HTERT RPE-1 (cell line): Measurements from ENCODE around the gene CHRNA5.
"Not testable (repeated sequence)": the region's sequence is repeated elsewhere in the genome, so short reads cannot be mapped to it uniquely, and the experiment has no call there.

ENCODE experiments used
- in situ Hi-C: fragments of 300-500 bp; cut with MboI; formaldehyde crosslinking; loops from 4 replicates; pipeline ENCODE4 v1.14.3; 2020; ENCODE audit warnings: low sequenced_read_pairs

The CHRNA5 gene

GRCh38 chr15:78564743-78565096 is 600 bp upstream of the CHRNA5 start:
- in situ Hi-C loops: no loop called here

- in situ Hi-C loops: no loop called here
Observed at GRCh38 chr15:78565951-78566774, 843 bp downstream of the CHRNA5 start.

- in situ Hi-C loops: no loop called here
Observed at GRCh38 chr15:78567531-78567930, 2.2 kb downstream of the CHRNA5 start.

GRCh38 chr15:78570710-78571109 is 5.4 kb downstream of the CHRNA5 start:
- in situ Hi-C loops: no loop called here

GRCh38 chr15:78571382-78571781 is 6.1 kb downstream of the CHRNA5 start:
- in situ Hi-C loops: no loop called here

- in situ Hi-C loops: no loop called here
Observed at GRCh38 chr15:78573416-78573815, 8.1 kb downstream of the CHRNA5 start.

GRCh38 chr15:78574944-78575343 is 9.6 kb downstream of the CHRNA5 start:
- in situ Hi-C loops: no loop called here

- in situ Hi-C loops: no loop called here
Observed at GRCh38 chr15:78597583-78597982, 32.3 kb downstream of the CHRNA5 start.

- in situ Hi-C loops: no loop called here
Observed at GRCh38 chr15:78598348-78598747, 33.0 kb downstream of the CHRNA5 start.

- in situ Hi-C loops: no loop called here
Observed at GRCh38 chr15:78599189-78599588, 33.9 kb downstream of the CHRNA5 start.

GRCh38 chr15:78603467-78603866 is 38.1 kb downstream of the CHRNA5 start:
- in situ Hi-C loops: no loop called here

GRCh38 chr15:78604420-78604819 is 39.1 kb downstream of the CHRNA5 start:
- in situ Hi-C loops: no loop called here

- in situ Hi-C loops: no loop called here
Observed at GRCh38 chr15:78605201-78605600, 39.9 kb downstream of the CHRNA5 start.

- in situ Hi-C loops: no loop called here
Observed at GRCh38 chr15:78605680-78606079, 40.4 kb downstream of the CHRNA5 start.

GRCh38 chr15:78609551-78609950 is 44.2 kb downstream of the CHRNA5 start:
- in situ Hi-C loops: not testable (repeated sequence)

GRCh38 chr15:78614021-78614420 is 48.7 kb downstream of the CHRNA5 start:
- in situ Hi-C loops: no loop called here

GRCh38 chr15:78615151-78615589 is 49.9 kb downstream of the CHRNA5 start:
- in situ Hi-C loops: no loop called here

- in situ Hi-C loops: no loop called here
Observed at GRCh38 chr15:78616506-78616905, 51.2 kb downstream of the CHRNA5 start.

GRCh38 chr15:78617076-78617475 is 51.8 kb downstream of the CHRNA5 start:
- in situ Hi-C loops: no loop called here

- in situ Hi-C loops: no loop called here
Observed at GRCh38 chr15:78617516-78617915, 52.2 kb downstream of the CHRNA5 start.

- in situ Hi-C loops: no loop called here
Observed at GRCh38 chr15:78618064-78618463, 52.7 kb downstream of the CHRNA5 start.

GRCh38 chr15:78618490-78618934 is 53.2 kb downstream of the CHRNA5 start:
- in situ Hi-C loops: no loop called here
